HUES6 (cell line): ENCODE measurements around the gene WNT1.
A peak's percentile ranks its signal among the peaks of the same experiment; 100 is the strongest.

ENCODE experiments used
- H3K27ac ChIP-seq: 2 replicates; pipeline ENCODE4 v1.7.0; 2013; ENCODE audit warnings: low read depth, mild to moderate bottlenecking, low read length, inconsistent platforms
- H3K27me3 ChIP-seq: 2 replicates; pipeline ENCODE4 v1.6.1; 2013; ENCODE audit warnings: low read length; ENCODE audit not compliant: control insufficient read depth, insufficient read depth
- H3K36me3 ChIP-seq: 2 replicates; pipeline ENCODE4 v1.6.1; 2013; ENCODE audit warnings: low read length; ENCODE audit not compliant: control insufficient read depth, insufficient read depth
- H3K4me1 ChIP-seq: 2 replicates; pipeline ENCODE4 v1.6.1; 2013; ENCODE audit warnings: low read length; ENCODE audit not compliant: control insufficient read depth, insufficient read depth
- H3K4me3 ChIP-seq: 2 replicates; pipeline ENCODE4 v1.5.1; 2013; ENCODE audit warnings: low read depth, low read length
- H3K9ac ChIP-seq: one replicate; pipeline ENCODE4 v1.6.1; 2013; ENCODE audit warnings: mild to moderate bottlenecking, low read length
- H3K9me3 ChIP-seq: 2 replicates; pipeline ENCODE4 v1.6.1; 2013; ENCODE audit warnings: low read depth, low read length; ENCODE audit not compliant: control insufficient read depth, insufficient read depth

Gene WNT1

GRCh38 chr12:48982397-48983080 is 4.4 kb downstream of the WNT1 start:
- Histone ChIP-seq H3K27me3 (peaks cover 97% of the 10 kb centered on the region), H3K36me3 (no peaks in the 10 kb centered on the region), H3K9ac (no peak overlapping the region), H3K4me1 (peaks cover 30% of the 10 kb centered on the region), H3K27ac (no peak overlapping the region), H3K4me3 (no peak overlapping the region), H3K9me3 (no peaks in the 10 kb centered on the region)

GRCh38 chr12:48985475-48985897 is 7.4 kb downstream of the WNT1 start:
- no peak overlapping the region for H3K4me3 ChIP-seq
- no peaks in the 10 kb centered on the region for H3K36me3 ChIP-seq
- peaks cover 81% of the 10 kb centered on the region for H3K27me3 ChIP-seq
- no peak overlapping the region for H3K9ac ChIP-seq
- H3K4me1 ChIP-seq: peaks cover 9% of the 10 kb centered on the region; the same call in 1 of the 2 replicates
- H3K27ac ChIP-seq: no peak overlapping the region
- H3K9me3 ChIP-seq: no peaks in the 10 kb centered on the region

- peaks cover 78% of the 10 kb centered on the region for H3K27me3 ChIP-seq
- no peaks in the 10 kb centered on the region for H3K9me3 ChIP-seq
- peaks cover 9% of the 10 kb centered on the region; the same call in 1 of the 2 replicates for H3K4me1 ChIP-seq
- no peak overlapping the region for H3K4me3 ChIP-seq
- no peak overlapping the region for H3K27ac ChIP-seq
- no peak overlapping the region for H3K9ac ChIP-seq
- no peaks in the 10 kb centered on the region for H3K36me3 ChIP-seq
These were observed 7.8 kb downstream of the WNT1 start for GRCh38 chr12:48985901-48986300.

- Histone ChIP-seq H3K4me1 (peaks cover 7% of the 10 kb centered on the region; the same call in 1 of the 2 replicates), H3K27ac (no peak overlapping the region), H3K36me3 (no peaks in the 10 kb centered on the region), H3K4me3 (no peak overlapping the region), H3K27me3 (peaks cover 72% of the 10 kb centered on the region), H3K9me3 (no peaks in the 10 kb centered on the region), H3K9ac (no peak overlapping the region)
These were observed 8.7 kb downstream of the WNT1 start for GRCh38 chr12:48986720-48987291.

- Histone ChIP-seq H3K4me1 (peaks cover 7% of the 10 kb centered on the region; the same call in 1 of the 2 replicates), H3K27me3 (peaks cover 63% of the 10 kb centered on the region), H3K9me3 (no peaks in the 10 kb centered on the region), H3K4me3 (no peak overlapping the region), H3K36me3 (no peaks in the 10 kb centered on the region), H3K9ac (no peak overlapping the region), H3K27ac (no peak overlapping the region)
These were observed 10.0 kb downstream of the WNT1 start for GRCh38 chr12:48988030-48988649.

GRCh38 chr12:48990552-48990951 is 12.4 kb downstream of the WNT1 start:
- Histone ChIP-seq H3K9ac (no peak overlapping the region), H3K9me3 (no peaks in the 10 kb centered on the region), H3K4me1 (peaks cover 20% of the 10 kb centered on the region), H3K36me3 (no peaks in the 10 kb centered on the region), H3K27ac (no peak overlapping the region), H3K4me3 (no peak overlapping the region), H3K27me3 (peaks cover 63% of the 10 kb centered on the region)

- H3K9me3 ChIP-seq: no peaks in the 10 kb centered on the region
- H3K9ac ChIP-seq: no peak overlapping the region
- H3K4me1 ChIP-seq: peaks cover 22% of the 10 kb centered on the region
- no peak overlapping the region for H3K4me3 ChIP-seq
- H3K27ac ChIP-seq: no peak overlapping the region
- no peaks in the 10 kb centered on the region for H3K36me3 ChIP-seq
- peaks cover 63% of the 10 kb centered on the region for H3K27me3 ChIP-seq
These were observed 13.3 kb downstream of the WNT1 start for GRCh38 chr12:48991247-48992050.

- Histone ChIP-seq H3K27me3 (peaks cover 68% of the 10 kb centered on the region), H3K4me1 (peaks cover 31% of the 10 kb centered on the region), H3K27ac (no peak overlapping the region), H3K4me3 (no peak overlapping the region), H3K36me3 (no peaks in the 10 kb centered on the region), H3K9me3 (no peaks in the 10 kb centered on the region), H3K9ac (no peak overlapping the region)
These were observed 15.7 kb downstream of the WNT1 start for GRCh38 chr12:48993787-48994186.

GRCh38 chr12:48994224-48995085 is 16.3 kb downstream of the WNT1 start:
- Histone ChIP-seq H3K27me3 (peaks cover 69% of the 10 kb centered on the region), H3K4me3 (peak overlapping the region; percentile 41), H3K27ac (no peak overlapping the region), H3K9me3 (no peaks in the 10 kb centered on the region), H3K9ac (no peak overlapping the region), H3K4me1 (peaks cover 33% of the 10 kb centered on the region), H3K36me3 (no peaks in the 10 kb centered on the region)

- Histone ChIP-seq H3K27ac (no peak overlapping the region), H3K36me3 (no peaks in the 10 kb centered on the region), H3K4me3 (peak overlapping the region; percentile 41), H3K4me1 (peaks cover 41% of the 10 kb centered on the region), H3K9ac (no peak overlapping the region), H3K9me3 (no peaks in the 10 kb centered on the region), H3K27me3 (peaks cover 77% of the 10 kb centered on the region)
These were observed 17.2 kb downstream of the WNT1 start for GRCh38 chr12:48995086-48995879.
